Gastrocnemius medialis (tissue), 4 donors: ENCODE data around the gene PLXNA2.

ENCODE experiments used
- CTCF ChIP-seq, 5 experiments: fragments of 450-650 bp in 3 of 5; fragments of 200-600 bp in 2 of 5; sonication (generic) in 2 of 5; IDR thresholded peaks in 4 of 5; conservative IDR thresholded peaks in 1 of 5; 1 replicate in 4 of 5; 2 replicates in 1 of 5; pipeline ENCODE4 v1.5.1; 2016 to 2019; ENCODE audit warnings: antibody characterized with exemption in 5 of 5, mild to moderate bottlenecking in 3 of 5, moderate library complexity in 3 of 5
- POLR2A ChIP-seq, 2 donors: fragments of 450-650 bp; IDR thresholded peaks; one replicate each; pipeline ENCODE4 v1.6.1; 2017; ENCODE audit warnings: antibody characterized with exemption in 2 of 2, mild to moderate bottlenecking in 2 of 2, moderate library complexity in 2 of 2

- TF ChIP-seq CTCF (IDR thresholded peaks at IDR 0.05 in 4 of 5, conservative IDR thresholded peaks at IDR 0.05 in 1 of 5) (no peak), POLR2A (IDR thresholded peaks at IDR 0.05) (no peak)
Measured at GRCh38 chr1:208142590-208143382, 101.4 kb downstream of the PLXNA2 start.
